ENCODE results near the gene TEX54.
"Not testable (repeated sequence)": the region's sequence is repeated elsewhere in the genome, so short reads cannot be mapped to it uniquely, and the experiment has no call there.

- TF ChIP-seq POLR2A, CTCF, POLR2AphosphoS5, EP300 (IDR thresholded peaks at IDR 0.05): not testable (repeated sequence)
Measured at GRCh38 chr11:62861564-62862192, 29.0 kb upstream of the TEX54 start.

All from stomach (tissue), 4 donors.